K562 (cell line): ENCODE data around the gene PCK2. TPM values are rescaled to one million over a fixed set of nuclear protein-coding genes. Genes with fewer than 3 reads are reported as not detected.

Experiments used
- FOSL1 ChIP-seq: fragments of 200-800 bp; sonication (Bioruptor generic); conservative IDR thresholded peaks from 2 replicates; pipeline ENCODE4 v1.6.1; 2016; ENCODE audit warnings: missing genetic modification characterization, missing compliant biosample characterization
- FOXK2 ChIP-seq, 2 experiments: fragments of 450-650 bp; IDR thresholded peaks in 1 of 2; conservative IDR thresholded peaks in 1 of 2; 2 replicates each; pipeline ENCODE4 v1.6.1; 2016; ENCODE audit warnings: low read depth in 2 of 2, mild to moderate bottlenecking in 1 of 2
- GATAD2A ChIP-seq: fragments of 450-650 bp; IDR thresholded peaks from 2 replicates; pipeline ENCODE4 v1.6.1; 2017
- HSF4 ChIP-seq: fragments of 250-450 bp; sonication (Bioruptor Pico); IDR thresholded peaks from 2 replicates; pipeline ENCODE4 v2.1.2; 2022; ENCODE audit warnings: mild to moderate bottlenecking, moderate library complexity, borderline replicate concordance
- JUNB ChIP-seq: fragments of 450-650 bp; formaldehyde crosslinking; conservative IDR thresholded peaks from 2 replicates; pipeline ENCODE4 v1.4.0; 2020; ENCODE audit warnings: mild to moderate bottlenecking
- KHSRP ChIP-seq: fragments of 450-650 bp; IDR thresholded peaks from 2 replicates; pipeline ENCODE4 v1.6.1; 2017
- KLF1 ChIP-seq: fragments of 450-650 bp; IDR thresholded peaks from 2 replicates; pipeline ENCODE4 v1.6.1; 2016; ENCODE audit warnings: missing genetic modification characterization, missing compliant biosample characterization
- NEUROD1 ChIP-seq: fragments of 150-350 bp; IDR thresholded peaks from 2 replicates; pipeline ENCODE4 v1.6.1; 2014; ENCODE audit warnings: borderline replicate concordance, low read length, low read depth; ENCODE audit not compliant: partially characterized antibody
- PML ChIP-seq: IDR thresholded peaks from 2 replicates; pipeline ENCODE4 v1.6.1; 2012; ENCODE audit warnings: low read length, inconsistent platforms
- PTRF ChIP-seq: fragments of 450-650 bp; IDR thresholded peaks from 2 replicates; pipeline ENCODE4 v1.6.1; 2016; ENCODE audit warnings: mild to moderate bottlenecking, missing genetic modification characterization, missing compliant biosample characterization
- SAP30 ChIP-seq: fragments of 200-600 bp; sonication (generic); IDR thresholded peaks from 2 replicates; pipeline ENCODE4 v1.6.1; 2012; ENCODE audit warnings: borderline replicate concordance, low read depth, mild to moderate bottlenecking, moderate library complexity, low read length, control low read depth, inconsistent platforms; ENCODE audit not compliant: insufficient read depth, poor library complexity, severe bottlenecking
- SMARCA5 ChIP-seq: fragments of 450-650 bp; IDR thresholded peaks from 2 replicates; pipeline ENCODE4 v1.6.1; 2016
- ZNF175 ChIP-seq: fragments of 200-800 bp; sonication (Bioruptor generic); IDR thresholded peaks from 2 replicates; pipeline ENCODE4 v1.6.1; 2016; ENCODE audit warnings: low read depth, mild to moderate bottlenecking, missing genetic modification characterization, missing compliant biosample characterization
- ZNF639 ChIP-seq, 2 experiments: fragments of 200-800 bp in 1 of 2; sonication (Bioruptor generic) in 1 of 2; sonication (generic) in 1 of 2; formaldehyde crosslinking in 1 of 2; IDR thresholded peaks in 1 of 2; conservative IDR thresholded peaks in 1 of 2; 2 replicates each; pipeline versions ENCODE4 v1.5.0 to v1.6.1; 2016 to 2020; ENCODE audit warnings: missing compliant biosample characterization in 1 of 2, missing genetic modification characterization in 1 of 2, missing genetic modification reagents in 1 of 2
- ZNF830 ChIP-seq: fragments of 250-450 bp; sonication (Bioruptor Pico); IDR thresholded peaks from 2 replicates; pipeline ENCODE4 v1.5.0; 2021; ENCODE audit warnings: mild to moderate bottlenecking
- polyA plus RNA-seq, 8 experiments: library from polyadenylated mRNA; depleted of rRNA in 4 of 8; stranded (reverse) in 5 of 8; unstranded in 3 of 8; fragments of >200 nt; fragmentation: Nextera tagmentation in 2 of 8; fragmentation: Illumina TruSeq in 1 of 8; extraction: Ambion mirVana in 2 of 8; extraction: Trizol in 1 of 8; gene quantifications; 2 replicates each; pipeline versions ENCODE4 v1.2.1 to v1.2.3, GENCODE V29; 2011 to 2014; ENCODE audit warnings: inconsistent platforms in 1 of 8, missing spikeins in 1 of 8
- total RNA-seq, 7 experiments: library from RNA; depleted of rRNA in 6 of 7; stranded (reverse); fragments of >200 nt in 6 of 7; fragmentation: Illumina TruSeq in 2 of 7; extraction: Trizol in 2 of 7; gene quantifications; 2 replicates each; pipeline versions ENCODE4 v1.2.1 to v1.2.3, GENCODE V29; 2011 to 2021; ENCODE audit warnings: low replicate concordance in 1 of 7
- TF ChIP-seq, protein P1 (sequence below): sonication (generic); formaldehyde crosslinking; IDR thresholded peaks from 2 replicates; pipeline ENCODE4 v1.8.1; 2023; ENCODE audit warnings: missing genetic modification reagents, mild to moderate bottlenecking, borderline replicate concordance
- TF ChIP-seq, protein P2 (sequence below): sonication (generic); formaldehyde crosslinking; IDR thresholded peaks from 2 replicates; pipeline ENCODE4 v1.8.1; 2023; ENCODE audit warnings: mild to moderate bottlenecking, missing genetic modification reagents, moderate library complexity
- TF ChIP-seq, protein P3 (sequence below): fragments of 450-650 bp; IDR thresholded peaks from 2 replicates; pipeline ENCODE4 v1.6.1; 2016; ENCODE audit warnings: borderline replicate concordance

PCK2 gene
- total and polyA plus RNA-seq, 9 of the 15 experiments (the other 6 are each of a cell fraction or from before 2014, with no cell fraction given), result 3.3 to 60.9 (median 30.4) TPM

GRCh38 chr14:24113801-24114531, 19.9 kb downstream of the PCK2 start (continued):
- TF ChIP-seq, protein P1, sequence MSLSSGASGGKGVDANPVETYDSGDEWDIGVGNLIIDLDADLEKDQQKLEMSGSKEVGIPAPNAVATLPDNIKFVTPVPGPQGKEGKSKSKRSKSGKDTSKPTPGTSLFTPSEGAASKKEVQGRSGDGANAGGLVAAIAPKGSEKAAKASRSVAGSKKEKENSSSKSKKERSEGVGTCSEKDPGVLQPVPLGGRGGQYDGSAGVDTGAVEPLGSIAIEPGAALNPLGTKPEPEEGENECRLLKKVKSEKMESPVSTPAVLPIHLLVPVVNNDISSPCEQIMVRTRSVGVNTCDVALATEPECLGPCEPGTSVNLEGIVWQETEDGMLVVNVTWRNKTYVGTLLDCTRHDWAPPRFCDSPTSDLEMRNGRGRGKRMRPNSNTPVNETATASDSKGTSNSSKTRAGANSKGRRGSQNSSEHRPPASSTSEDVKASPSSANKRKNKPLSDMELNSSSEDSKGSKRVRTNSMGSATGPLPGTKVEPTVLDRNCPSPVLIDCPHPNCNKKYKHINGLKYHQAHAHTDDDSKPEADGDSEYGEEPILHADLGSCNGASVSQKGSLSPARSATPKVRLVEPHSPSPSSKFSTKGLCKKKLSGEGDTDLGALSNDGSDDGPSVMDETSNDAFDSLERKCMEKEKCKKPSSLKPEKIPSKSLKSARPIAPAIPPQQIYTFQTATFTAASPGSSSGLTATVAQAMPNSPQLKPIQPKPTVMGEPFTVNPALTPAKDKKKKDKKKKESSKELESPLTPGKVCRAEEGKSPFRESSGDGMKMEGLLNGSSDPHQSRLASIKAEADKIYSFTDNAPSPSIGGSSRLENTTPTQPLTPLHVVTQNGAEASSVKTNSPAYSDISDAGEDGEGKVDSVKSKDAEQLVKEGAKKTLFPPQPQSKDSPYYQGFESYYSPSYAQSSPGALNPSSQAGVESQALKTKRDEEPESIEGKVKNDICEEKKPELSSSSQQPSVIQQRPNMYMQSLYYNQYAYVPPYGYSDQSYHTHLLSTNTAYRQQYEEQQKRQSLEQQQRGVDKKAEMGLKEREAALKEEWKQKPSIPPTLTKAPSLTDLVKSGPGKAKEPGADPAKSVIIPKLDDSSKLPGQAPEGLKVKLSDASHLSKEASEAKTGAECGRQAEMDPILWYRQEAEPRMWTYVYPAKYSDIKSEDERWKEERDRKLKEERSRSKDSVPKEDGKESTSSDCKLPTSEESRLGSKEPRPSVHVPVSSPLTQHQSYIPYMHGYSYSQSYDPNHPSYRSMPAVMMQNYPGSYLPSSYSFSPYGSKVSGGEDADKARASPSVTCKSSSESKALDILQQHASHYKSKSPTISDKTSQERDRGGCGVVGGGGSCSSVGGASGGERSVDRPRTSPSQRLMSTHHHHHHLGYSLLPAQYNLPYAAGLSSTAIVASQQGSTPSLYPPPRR, result no peak
- TF ChIP-seq KLF1, result peak; percentile 32; the same call in 1 of the 2 replicates
- TF ChIP-seq, protein P2, sequence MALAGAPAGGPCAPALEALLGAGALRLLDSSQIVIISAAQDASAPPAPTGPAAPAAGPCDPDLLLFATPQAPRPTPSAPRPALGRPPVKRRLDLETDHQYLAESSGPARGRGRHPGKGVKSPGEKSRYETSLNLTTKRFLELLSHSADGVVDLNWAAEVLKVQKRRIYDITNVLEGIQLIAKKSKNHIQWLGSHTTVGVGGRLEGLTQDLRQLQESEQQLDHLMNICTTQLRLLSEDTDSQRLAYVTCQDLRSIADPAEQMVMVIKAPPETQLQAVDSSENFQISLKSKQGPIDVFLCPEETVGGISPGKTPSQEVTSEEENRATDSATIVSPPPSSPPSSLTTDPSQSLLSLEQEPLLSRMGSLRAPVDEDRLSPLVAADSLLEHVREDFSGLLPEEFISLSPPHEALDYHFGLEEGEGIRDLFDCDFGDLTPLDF (CRISPR knock-in tag), result no peak
- no peak for TF ChIP-seq GATAD2A
- no peak for TF ChIP-seq HSF4 (CRISPR knock-in tag)
- no peak for TF ChIP-seq ZNF830
- TF ChIP-seq FOSL1 (tag), result peak; percentile 52
- no peak for TF ChIP-seq PTRF
- TF ChIP-seq ZNF639 (CRISPR knock-in tag; conservative IDR thresholded peaks at IDR 0.05 in 1 of 2, IDR thresholded peaks at IDR 0.05 in 1 of 2), result peak in 1 of 2 experiments; percentile 90; a peak in 2 of 4 replicates
- no peak for TF ChIP-seq SMARCA5
- TF ChIP-seq, protein P3, sequence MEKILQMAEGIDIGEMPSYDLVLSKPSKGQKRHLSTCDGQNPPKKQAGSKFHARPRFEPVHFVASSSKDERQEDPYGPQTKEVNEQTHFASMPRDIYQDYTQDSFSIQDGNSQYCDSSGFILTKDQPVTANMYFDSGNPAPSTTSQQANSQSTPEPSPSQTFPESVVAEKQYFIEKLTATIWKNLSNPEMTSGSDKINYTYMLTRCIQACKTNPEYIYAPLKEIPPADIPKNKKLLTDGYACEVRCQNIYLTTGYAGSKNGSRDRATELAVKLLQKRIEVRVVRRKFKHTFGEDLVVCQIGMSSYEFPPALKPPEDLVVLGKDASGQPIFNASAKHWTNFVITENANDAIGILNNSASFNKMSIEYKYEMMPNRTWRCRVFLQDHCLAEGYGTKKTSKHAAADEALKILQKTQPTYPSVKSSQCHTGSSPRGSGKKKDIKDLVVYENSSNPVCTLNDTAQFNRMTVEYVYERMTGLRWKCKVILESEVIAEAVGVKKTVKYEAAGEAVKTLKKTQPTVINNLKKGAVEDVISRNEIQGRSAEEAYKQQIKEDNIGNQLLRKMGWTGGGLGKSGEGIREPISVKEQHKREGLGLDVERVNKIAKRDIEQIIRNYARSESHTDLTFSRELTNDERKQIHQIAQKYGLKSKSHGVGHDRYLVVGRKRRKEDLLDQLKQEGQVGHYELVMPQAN, result peak; percentile 69
- peak; percentile 43 to 50; a peak in 2 of 4 replicates for TF ChIP-seq FOXK2 (conservative IDR thresholded peaks at IDR 0.05 in 1 of 2, IDR thresholded peaks at IDR 0.05 in 1 of 2; ENCODE audit: low read depth in 2 of 2)
- TF ChIP-seq NEUROD1, result no peak
- no peak for TF ChIP-seq ZNF175 (CRISPR knock-in tag)
- no peak for TF ChIP-seq KHSRP
- TF ChIP-seq SAP30, result no peak
- peak; percentile 14 for TF ChIP-seq PML
- no peak for TF ChIP-seq JUNB
